ENCODE results near the gene MSRB3.

Gene MSRB3

GRCh38 chr12:65389436-65389835 lies 111.0 kb downstream of the MSRB3 start:
- no peak for DNase-seq

- no peak for DNase-seq
Observed at GRCh38 chr12:65391711-65392110, 113.2 kb downstream of the MSRB3 start.

- no peak for DNase-seq
Observed at GRCh38 chr12:65392491-65392890, 114.0 kb downstream of the MSRB3 start.

GRCh38 chr12:65403188-65403587 lies 124.7 kb downstream of the MSRB3 start:
- no peak for DNase-seq

- DNase-seq = no peak
Observed at GRCh38 chr12:65407388-65408149, 129.1 kb downstream of the MSRB3 start.

GRCh38 chr12:65408441-65408840 lies 130.0 kb downstream of the MSRB3 start:
- DNase-seq = no peak

GRCh38 chr12:65409726-65410125 lies 131.2 kb downstream of the MSRB3 start:
- DNase-seq = no peak

GRCh38 chr12:65411171-65411570 lies 132.7 kb downstream of the MSRB3 start:
- DNase-seq = no peak

- no peak for DNase-seq
Observed at GRCh38 chr12:65414526-65414925, 136.0 kb downstream of the MSRB3 start.

GRCh38 chr12:65415826-65416225 lies 137.3 kb downstream of the MSRB3 start:
- DNase-seq = no peak

- DNase-seq = no peak
Observed at GRCh38 chr12:65419284-65420072, 141.0 kb downstream of the MSRB3 start.

- no peak for DNase-seq
Observed at GRCh38 chr12:65420941-65421340, 142.5 kb downstream of the MSRB3 start.

- no peak for DNase-seq
Observed at GRCh38 chr12:65427646-65428045, 149.2 kb downstream of the MSRB3 start.

GRCh38 chr12:65430006-65430405 lies 151.5 kb downstream of the MSRB3 start:
- DNase-seq = no peak

- DNase-seq = no peak
Observed at GRCh38 chr12:65430571-65431306, 152.3 kb downstream of the MSRB3 start.

GRCh38 chr12:65432114-65432513 lies 153.6 kb downstream of the MSRB3 start:
- no peak for DNase-seq

- DNase-seq = no peak
Observed at GRCh38 chr12:65432651-65433050, 154.2 kb downstream of the MSRB3 start.

- DNase-seq = no peak
Observed at GRCh38 chr12:65434737-65435136, 156.3 kb downstream of the MSRB3 start.

- no peak for DNase-seq
Observed at GRCh38 chr12:65443038-65443437, 164.6 kb downstream of the MSRB3 start.

GRCh38 chr12:65444996-65445395 lies 166.5 kb downstream of the MSRB3 start:
- DNase-seq = no peak

- no peak for DNase-seq
Observed at GRCh38 chr12:65446901-65447300, 168.4 kb downstream of the MSRB3 start.

- DNase-seq = no peak
Observed at GRCh38 chr12:65449400-65449799, 170.9 kb downstream of the MSRB3 start.
